ENCODE data around the gene SELP.

DNA sequence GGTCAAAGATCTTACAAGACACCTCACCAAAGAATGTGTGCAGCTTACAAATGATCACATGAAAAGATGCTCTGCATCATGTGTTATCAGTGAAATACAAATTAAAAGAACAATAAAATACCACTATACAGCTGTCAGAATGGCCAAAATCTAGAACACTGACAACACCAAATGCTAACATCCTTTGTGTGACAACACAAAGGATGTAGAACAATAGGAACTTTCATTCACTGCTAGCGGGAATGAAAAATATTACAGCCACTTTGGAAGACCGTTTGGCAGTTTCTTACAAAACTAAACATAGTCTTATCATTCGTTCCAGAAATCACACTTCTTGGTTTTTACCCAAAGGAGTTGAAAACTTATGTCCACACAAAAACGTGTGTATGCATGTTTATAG is 20.6 kb upstream of the SELP start:
- TF ChIP-seq POLR2AphosphoS5 (IDR thresholded peaks at IDR 0.05) (no peak), POLR2A (IDR thresholded peaks at IDR 0.05) (no peak)
- TF ChIP-seq, protein P1, sequence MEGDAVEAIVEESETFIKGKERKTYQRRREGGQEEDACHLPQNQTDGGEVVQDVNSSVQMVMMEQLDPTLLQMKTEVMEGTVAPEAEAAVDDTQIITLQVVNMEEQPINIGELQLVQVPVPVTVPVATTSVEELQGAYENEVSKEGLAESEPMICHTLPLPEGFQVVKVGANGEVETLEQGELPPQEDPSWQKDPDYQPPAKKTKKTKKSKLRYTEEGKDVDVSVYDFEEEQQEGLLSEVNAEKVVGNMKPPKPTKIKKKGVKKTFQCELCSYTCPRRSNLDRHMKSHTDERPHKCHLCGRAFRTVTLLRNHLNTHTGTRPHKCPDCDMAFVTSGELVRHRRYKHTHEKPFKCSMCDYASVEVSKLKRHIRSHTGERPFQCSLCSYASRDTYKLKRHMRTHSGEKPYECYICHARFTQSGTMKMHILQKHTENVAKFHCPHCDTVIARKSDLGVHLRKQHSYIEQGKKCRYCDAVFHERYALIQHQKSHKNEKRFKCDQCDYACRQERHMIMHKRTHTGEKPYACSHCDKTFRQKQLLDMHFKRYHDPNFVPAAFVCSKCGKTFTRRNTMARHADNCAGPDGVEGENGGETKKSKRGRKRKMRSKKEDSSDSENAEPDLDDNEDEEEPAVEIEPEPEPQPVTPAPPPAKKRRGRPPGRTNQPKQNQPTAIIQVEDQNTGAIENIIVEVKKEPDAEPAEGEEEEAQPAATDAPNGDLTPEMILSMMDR (IDR thresholded peaks at IDR 0.05), result no peak

All from gastroesophageal sphincter (tissue), 3 donors.